ENCODE measurements around the gene NECTIN1.

Gene NECTIN1

DNA sequence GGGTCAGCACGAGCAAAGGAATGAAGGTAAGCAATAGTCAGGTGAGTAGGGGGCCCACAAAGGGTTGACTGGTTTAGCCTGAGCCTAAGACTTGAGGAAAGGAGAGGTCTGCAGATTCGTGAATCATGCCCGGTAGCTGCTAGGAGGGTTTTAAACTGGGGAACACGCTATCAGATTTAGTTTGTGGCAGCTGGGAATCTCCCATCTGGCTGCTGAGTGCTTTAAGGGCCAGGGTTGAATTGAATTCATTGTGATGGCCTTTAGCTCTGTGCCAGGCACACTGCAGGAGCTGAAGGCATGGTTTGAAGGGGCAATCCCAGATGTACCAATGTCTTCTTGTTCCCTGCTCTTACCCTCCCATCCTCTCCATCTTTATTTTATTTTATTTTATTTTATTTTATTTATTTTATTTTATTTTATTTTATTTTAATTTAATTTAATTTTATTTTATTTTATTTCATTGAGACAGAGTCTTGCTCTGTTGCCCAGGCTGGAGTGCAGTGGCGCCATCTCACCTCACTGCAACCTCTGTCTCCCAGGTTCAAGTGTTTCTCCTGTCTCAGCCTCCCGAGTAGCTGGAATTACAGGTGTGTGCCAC lies 1.9 kb upstream of the NECTIN1 start:
- no peak for DNase-seq

DNA sequence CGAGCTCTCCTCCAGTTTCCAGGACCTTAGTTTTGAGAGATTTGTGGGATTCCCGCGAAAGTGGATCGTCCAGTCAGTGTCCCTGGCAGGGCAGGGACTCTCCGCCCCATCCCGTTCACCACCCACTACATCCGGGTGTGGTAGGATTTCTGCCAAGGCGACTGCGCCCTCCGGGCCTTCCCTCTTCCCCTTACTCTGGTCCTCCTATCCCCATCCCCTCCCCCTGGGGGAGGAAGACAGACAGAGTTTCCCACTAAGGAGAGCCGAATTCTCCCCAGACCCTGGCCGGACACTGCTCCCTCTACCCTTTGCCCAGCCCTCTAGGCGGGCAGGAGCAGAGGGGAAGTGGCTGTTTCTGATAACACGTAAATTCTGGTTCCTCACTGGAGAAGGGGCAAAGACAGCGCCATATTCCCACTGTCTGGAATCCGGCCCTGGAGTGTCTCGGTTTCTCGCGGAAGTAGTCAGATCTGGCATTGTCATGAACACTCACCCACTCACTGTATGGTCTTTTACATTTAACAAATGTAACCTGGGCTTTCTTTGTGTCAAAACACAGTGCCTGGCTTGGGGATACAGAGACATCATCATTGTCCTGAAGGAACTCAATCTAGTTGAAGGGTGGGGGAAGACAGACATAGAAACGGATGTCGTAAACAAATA lies 1.1 kb upstream of the NECTIN1 start:
- DNase-seq: peak; percentile 7

DNA sequence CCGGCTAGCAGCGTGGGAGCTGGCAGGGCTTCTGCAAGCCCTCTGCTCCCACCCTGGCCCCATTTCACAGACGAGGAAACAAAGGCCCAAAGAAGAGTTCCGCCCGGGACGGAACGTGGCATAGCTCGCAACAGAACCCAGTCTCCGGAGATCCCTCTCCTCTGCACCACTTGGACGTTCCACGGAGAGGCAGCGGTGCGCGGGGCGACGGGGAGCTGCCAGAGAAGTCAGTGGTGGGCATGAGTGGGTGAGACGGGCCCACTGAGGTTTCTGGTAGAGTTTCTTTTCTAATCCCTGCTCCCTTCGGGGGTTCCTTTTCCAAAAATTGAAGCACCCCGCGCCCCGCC lies 554 bp upstream of the NECTIN1 start:
- no peak for DNase-seq

DNA sequence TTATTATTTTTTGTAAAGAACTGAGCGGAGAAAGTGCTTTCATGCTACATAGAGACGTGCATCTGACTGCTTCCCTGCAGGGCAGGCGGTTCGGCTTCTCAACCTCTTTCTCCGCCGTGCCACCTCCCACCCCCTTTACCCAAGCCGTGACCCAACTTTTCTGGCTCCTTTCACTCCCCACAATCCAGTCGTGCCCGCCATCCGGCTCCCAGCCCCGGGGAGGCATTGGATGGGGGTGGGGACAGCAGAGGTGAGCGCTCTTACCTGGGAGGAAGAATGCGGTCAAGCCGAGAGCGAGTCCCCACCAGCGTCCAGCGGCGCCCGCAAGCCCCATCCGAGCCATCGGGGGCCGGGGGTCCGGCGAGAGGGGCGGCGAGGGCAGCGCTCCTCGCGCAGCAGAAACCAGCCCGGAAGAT lies 781 bp downstream of the NECTIN1 start:
- DNase-seq: no peak

DNA sequence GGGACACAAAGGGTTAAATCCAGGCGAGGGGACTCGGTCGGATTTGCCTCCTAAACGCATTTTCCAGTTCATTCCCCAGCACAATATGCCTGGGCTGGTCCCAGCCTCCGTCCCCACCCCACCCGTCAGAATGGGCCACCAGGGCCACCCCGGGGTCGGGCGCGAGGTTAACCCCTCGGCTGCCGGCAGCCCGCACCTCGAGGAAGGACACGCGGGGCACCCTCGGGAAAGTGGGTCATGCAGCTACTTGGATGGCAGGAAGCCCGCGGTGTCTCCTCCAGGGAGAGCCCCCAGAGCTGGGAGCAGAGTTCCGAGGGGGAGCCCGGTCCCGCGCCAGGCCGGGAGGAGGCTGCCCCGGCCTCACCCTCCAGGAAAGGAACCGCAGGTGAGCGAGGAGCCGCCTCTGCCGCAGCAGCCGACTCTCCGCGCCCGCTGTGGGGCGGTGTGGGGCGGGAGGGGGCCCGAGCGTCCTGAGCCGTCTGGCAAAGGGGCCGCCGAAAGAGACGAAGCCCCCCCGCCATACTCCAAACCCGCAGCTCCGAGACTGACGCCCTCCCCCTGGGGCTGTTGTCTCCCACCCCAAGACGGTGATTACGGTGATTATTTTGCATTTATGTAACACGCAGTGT lies 1.4 kb downstream of the NECTIN1 start:
- DNase-seq: no peak

DNA sequence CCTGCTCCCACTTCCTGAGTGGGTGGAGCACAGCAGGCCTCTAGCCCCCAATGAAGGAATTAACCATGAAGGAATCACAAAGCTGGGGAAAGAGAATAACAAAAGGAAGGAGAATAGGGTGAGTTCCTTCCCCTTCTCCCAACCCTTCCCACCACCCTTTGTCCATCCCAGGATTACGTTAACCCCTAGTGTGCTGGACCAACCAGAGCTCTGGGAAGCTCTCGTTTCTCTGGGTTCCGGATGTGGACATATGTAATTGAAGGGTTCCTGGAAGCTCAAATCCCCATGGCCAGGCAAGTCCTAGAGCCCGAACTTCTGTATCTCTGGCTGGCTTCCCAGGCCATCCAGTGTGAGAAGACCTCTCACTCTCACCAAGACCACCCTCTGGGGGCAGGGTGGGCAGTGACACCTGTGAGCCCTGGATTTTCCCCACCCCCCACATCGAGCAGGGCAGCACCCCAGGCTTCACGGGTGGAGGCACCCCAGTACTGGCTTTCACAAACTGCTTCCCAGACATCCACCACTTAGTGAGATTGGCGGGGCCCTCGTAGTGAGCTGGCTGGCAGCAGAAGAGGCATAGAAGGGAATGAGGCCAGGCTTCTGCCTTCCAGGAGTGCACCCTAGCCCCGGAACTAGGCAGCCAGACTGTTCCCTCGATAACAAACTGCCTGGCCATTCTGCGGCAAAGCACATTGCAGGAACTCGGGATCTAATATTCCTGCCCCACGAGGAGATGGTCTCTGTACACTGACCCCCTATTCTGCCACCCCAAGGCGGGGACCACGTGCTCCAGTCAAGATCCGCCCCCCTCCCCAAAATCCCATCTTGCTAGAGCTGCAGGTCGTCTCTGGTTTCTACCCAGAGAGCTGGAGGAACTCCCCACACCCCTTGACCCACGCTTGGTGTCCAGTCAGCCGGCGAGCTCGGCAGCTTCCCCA lies 2.1 kb downstream of the NECTIN1 start:
- DNase-seq: no peak

DNA sequence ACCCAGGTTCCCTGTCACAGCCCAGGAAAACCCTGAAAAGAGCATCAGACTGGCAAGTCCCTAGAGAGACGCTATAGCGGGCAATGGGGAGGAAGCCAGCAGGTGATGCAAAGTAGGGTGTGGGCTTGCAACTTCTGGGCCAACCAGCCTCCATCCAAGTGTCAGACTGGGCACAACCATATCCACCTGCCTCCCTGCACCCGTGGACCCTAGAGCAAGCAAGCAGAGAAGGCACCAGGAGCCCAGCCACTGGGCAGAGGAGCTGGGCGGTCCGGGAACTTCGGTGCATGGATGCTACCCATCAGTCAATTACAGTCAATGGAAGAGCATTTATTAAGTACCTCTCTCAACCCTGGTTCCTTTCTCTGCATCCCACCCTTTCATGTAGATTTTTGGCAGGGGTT lies 2.8 kb downstream of the NECTIN1 start:
- no peak for DNase-seq

DNA sequence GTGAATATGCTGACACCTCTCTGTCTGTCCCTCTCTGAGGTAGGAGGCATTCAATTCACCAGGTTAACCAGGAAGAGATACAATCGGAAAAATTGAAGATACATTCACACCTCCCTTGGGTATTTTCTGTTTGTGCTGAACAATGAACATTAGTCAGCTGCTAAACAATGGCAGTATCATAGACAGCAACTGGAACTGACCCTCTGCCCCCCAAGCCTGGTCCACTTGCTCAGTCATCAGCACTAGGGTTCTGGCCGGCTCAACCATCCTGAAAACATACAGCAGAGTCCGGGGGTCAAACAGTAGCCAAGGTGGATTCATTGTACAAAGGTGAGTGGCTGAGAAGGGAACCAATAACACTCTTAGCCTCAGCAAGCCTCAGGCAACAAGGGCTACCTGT lies 4.0 kb downstream of the NECTIN1 start:
- no peak for DNase-seq

DNA sequence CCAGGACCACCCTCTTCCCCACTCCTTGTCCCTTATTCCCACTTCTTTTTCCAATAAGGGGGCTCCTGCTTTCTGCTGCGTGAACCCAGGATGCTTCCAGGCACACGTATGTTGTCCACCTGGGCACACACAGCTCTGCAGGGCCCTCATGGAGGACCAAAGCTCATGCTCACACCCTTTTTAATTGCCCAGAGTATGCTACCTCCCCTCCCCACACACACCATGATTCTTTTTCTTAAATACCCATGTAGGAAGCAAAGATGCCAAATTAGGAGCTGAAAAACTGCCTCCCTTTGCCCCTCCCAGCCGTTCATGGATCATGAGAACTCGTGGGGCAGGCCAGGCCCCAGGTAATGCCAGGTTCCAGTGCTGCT lies 5.1 kb downstream of the NECTIN1 start:
- DNase-seq: no peak

DNA sequence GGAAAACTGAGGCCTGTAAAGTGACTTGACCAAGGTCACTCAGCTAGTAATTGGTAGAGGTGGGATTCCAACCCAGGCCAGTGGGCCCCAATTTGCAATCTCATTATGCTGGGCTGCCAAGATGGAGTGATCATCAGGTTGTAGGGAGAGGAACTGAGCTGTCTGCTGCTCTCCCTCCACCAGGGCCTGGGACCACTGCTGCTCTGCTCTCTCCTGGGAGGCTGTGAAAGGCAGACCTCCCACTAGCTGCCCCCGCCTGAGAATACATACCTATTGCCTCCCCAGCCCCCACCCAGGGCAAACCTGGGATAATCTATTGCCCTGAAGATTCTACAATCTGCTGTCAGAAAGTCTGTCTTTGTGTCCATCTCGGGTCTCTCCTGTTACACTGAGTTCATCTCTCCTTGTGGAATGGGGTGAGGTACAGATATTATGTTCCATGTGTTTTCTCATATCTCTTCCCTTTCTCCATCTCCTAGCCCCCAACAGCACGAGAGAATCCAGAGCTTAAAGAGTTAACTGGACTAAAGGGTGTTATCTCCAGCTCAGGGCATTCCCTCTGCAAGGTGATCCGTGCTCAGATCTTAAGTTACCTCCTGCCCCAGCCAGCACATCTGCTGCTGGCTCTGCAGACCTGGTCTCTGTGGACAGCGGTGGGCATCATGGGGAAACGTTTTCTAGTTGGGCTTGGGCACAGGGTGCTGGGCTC lies 5.6 kb downstream of the NECTIN1 start:
- DNase-seq: no peak

DNA sequence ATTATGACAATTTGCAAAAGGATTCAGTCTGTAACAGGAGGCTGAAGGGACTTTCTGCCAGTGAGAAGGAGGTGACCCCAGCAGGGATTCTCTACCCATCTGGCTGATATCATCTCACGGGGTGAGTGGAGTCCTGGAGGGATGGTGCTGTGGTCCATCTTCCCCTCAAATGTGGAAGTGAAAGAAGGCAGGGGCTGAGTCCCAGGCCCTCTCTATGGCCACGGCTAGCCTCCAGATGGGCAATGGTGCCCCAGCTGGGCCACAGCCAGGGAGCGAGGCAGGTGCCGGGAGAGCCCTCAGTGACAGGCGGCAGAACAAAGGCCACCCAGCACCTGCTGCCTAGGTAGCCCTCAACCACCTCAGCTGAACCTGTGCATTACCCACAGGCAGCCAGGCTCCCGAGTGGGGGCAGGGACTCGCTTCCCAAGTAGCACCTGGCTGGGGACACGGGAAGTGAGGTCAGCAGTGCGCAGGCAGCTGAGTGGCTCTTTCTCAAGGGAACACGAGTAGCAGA lies 6.7 kb downstream of the NECTIN1 start:
- DNase-seq: no peak

DNA sequence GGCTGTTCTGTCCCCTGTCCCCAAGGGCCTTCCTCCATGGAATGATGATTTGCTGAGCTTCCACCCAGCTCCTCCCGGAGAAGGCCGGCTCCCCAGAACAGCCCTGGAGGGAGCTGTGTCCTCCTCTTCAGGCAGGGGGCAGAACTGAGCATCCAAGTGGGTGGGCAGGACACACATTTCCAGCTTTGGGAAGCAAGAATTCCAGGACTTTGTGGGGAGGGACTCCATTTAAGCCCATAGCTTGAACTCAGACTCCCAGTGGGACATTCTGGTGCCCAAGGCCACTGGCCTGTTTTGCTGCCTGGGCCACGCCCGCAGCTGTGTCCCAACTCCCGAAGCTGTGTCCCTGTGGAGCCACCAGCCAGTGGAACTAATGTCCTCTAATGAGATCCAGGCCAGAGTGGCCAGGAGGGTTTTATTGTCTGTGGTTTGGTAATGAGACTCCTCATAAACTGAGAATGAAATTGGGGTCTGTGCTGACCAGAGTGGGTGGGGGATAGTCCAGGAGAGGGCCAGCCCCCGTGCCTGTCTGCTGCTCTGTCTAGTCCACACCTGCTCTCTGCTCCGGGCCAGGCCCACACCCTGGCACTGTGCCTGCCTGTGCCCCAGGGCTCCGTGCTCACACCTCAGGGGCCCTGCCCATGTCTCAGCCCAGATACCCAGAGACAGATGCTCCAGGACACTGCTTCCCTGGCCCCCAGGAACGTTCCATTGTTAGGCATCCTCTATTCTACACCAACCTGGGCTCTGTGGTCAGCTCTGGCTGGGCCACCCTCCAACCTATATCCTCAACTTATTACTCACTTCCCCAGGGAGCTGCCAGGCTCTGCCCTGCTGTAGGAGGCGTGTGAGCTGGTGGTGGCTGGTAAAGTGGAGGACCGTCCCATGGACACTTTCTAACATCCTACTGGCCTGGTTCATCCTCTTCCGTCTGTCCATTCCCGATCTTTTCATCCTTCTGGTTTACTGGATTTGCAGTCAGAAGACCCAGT lies 7.6 kb downstream of the NECTIN1 start:
- DNase-seq: peak; percentile 38

DNA sequence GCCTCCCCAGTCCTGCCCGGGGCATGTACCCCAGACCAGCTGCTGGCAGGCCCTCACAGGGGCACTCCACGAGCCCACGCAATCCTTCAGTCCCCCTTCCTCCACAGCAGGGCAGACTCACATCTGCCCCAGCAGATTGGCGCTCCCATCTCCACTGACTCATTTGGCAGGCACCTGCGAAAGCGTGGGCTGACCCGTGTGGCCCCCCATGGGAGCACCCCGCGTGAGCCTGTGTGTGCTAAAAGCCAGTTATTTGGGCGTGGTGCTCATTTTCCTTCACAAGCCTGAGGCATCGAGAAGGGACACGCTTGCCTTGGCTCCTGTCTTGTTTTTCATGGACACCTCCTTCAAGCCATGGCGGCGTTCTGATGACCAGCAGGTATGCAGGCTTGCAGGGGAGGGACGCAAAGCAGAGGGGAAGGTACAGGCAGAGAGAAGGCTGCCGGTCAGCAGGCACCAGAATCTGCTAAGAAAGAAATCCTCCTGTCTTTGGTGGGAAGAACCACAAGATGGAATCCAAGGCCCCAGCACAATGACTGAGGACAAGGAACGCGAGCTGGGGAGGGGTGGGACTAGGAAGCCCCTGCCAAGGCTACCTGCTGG lies 8.6 kb downstream of the NECTIN1 start:
- no peak for DNase-seq

DNA sequence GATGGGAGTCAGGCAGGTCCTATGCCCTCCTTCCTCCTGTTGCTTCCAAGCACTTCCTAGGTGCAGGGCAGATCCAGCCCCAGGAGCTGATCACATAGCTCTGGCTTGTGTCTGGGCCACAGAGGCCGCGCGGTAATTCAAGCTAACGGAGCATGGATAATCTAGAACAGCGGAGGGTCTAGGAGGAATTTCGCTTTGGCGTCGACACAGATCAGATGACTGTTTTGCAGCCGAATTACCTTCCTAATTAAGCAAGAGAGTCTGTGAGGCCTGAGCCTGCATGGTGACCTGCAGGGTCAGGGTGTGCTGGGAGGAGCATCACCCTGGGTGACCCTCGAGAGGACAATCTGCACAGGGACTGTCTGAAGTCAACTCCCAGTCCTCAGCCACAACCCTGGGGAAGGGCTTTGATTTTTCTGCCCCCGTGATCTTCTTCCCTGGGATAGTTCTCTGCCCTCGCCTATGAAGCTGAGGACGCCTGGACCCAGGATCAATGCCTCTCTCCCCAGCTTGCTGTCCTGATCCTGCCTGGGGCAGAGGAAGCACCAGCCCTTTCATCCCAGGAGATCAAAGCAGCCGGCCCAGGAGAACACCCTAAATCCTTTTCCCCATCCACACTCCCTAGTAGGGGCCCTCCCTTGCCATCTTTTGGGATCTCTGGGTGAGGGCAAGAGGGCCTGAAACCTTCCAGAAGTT lies 11.0 kb downstream of the NECTIN1 start:
- DNase-seq: no peak

DNA sequence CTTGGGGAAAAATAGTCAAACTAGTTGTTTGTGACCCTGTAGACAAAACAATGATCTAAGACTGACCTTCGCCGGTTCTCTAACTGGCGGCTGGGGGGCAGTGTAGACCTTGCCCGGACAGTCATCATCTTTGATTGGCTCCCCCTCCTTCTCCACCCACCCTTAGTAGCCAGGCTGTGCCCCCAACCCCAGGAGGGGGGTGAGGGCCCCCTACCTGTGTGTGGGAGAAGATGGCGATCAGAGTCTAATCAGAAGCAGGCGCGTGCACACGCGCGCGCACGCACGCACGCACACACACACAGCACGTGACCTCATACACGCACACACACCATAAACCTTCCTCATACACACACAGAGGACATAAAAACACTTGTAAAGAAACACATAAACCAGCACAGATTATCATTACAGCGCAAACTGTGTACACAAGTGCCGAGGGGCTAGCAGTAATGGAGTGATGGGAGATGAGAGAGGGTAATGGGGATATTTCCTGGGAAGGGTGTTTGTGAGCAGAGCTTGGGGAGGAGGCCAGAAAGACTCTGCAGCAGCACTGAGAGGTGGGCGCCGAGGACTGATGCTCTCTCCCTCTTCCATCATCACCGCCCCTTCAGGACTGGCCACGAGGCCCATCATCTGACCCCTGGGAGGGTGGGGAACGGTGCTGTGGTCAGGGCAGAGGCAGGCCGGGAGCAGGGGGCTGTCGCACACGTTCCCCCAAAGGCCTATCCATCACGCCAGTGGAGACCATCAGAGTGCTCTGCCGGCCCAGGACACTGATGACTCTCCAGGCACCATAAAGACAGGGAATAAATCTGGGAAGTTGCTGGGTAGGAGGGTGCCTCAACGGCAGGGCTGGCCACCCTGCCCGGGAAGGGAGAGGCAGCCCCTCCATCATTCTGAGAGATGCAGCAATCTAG lies 12.2 kb downstream of the NECTIN1 start:
- DNase-seq: no peak

DNA sequence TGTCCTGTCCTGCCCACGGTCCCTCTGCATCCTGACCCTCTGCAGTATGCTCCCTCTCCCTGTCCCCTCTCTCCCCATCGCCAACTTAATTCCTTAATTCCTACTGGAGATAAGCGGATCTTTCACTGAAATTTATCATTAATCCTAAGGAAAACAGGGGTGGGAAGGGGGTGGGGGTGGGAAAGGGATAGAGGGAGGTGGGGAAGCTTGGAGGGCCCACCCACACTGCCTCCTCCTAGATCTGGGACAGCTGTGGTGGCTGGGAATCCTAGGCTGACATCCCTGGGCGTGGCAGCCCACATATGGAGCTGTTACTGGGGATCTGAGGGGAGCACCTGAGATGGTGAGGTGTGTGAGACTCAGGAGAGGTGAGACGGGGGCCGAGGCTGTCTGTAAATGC lies 14.4 kb downstream of the NECTIN1 start:
- no peak for DNase-seq

DNA sequence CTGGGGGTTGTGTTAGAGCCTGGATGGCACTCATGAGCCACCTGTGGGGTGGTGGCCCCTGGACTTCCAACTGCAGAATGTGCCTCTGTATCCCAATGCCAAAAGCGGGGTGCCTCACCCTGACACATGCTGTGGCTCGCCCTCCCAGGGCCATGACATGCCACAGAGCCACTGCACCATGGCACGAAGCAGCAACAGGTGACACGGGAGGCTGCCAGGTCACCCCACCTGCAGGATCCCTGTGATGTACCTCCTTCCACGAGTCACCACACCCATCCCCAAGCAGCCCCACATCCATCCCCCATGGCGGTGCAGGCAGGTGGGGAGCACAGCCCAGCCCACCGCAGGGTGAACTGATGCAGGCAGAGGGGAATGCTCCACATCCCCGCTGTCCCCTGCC lies 14.8 kb downstream of the NECTIN1 start:
- DNase-seq: no peak

DNA sequence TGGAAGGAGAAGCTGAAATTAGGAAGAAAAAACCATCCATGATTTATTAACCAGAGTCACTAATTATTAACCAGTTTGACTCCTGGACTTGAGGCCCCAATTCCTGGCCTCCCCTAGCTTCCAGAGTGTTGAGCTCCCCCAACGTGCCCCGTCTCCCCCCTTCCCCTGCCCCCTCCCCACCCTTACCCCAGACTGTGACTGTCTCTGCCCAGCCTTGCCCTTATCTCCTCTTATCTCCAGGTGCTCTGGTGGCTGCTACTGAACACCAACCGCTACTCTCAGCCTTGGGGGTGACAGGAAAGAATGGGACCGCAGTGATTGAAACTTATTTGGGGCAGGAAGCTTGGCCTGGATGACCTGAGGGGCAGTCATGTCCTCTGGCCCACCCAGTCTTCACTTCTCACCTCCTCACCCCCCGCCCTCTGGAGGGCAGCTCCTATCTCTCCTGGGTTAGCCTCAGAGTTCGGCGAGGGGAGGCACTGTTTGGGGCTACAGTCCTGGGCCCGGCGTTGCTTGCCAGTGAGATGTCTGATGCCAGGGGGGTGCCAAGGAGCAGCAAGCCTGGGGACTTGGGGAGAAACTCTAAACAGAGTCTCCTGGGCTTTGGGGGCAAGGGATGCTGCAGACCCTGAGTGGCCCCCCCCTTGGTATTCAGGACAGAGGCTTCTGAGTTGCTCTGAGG lies 15.5 kb downstream of the NECTIN1 start:
- DNase-seq: no peak
